Ovary (tissue), 9 donors: Measurements from ENCODE around the gene UCKL1. TPM values are rescaled to one million over a fixed set of nuclear protein-coding genes. Genes with fewer than 3 reads are reported as not detected.

ENCODE experiments used
- DNase-seq, 5 donors: peaks; one replicate each; pipeline ENCODE4 v3.0.0-alpha.2; 2019 to 2020
- H3K27ac ChIP-seq, 2 donors: fragments of 200-600 bp; one replicate each; pipeline versions ENCODE4 v1.5.1 to v1.8.0; 2019 to 2022
- H3K27me3 ChIP-seq: fragments of 200-600 bp; one replicate; pipeline ENCODE4 v1.8.0; 2022
- H3K36me3 ChIP-seq: fragments of 200-600 bp; sonication (generic); one replicate; pipeline ENCODE4 v1.5.1; 2019
- H3K4me1 ChIP-seq: one replicate; pipeline ENCODE4 v1.8.1; 2013; ENCODE audit warnings: mild to moderate bottlenecking, moderate library complexity; ENCODE audit not compliant: insufficient read depth
- H3K4me3 ChIP-seq: fragments of 200-600 bp; sonication (generic); one replicate; pipeline ENCODE4 v1.5.1; 2017
- H3K9me3 ChIP-seq, 2 donors: fragments of 200-600 bp in 1 of 2; sonication (generic) in 1 of 2; one replicate each; pipeline versions ENCODE4 v1.5.1 to v1.8.1; 2013 to 2019; ENCODE audit warnings: mild to moderate bottlenecking in 1 of 2, moderate library complexity in 1 of 2
- CTCF ChIP-seq, 3 donors: fragments of 450-650 bp in 2 of 3; fragments of 200-600 bp in 1 of 3; IDR thresholded peaks; one replicate each; pipeline versions ENCODE4 v1.5.1 to v1.8.0; 2016 to 2022; ENCODE audit warnings: antibody characterized with exemption in 3 of 3, mild to moderate bottlenecking in 1 of 3
- EP300 ChIP-seq: sonication (generic); formaldehyde crosslinking; IDR thresholded peaks from one replicate; pipeline ENCODE4 v1.6.1; 2017; ENCODE audit warnings: antibody characterized with exemption
- POLR2A ChIP-seq: fragments of 450-650 bp; IDR thresholded peaks from one replicate; pipeline ENCODE4 v1.6.1; 2017; ENCODE audit warnings: antibody characterized with exemption, mild to moderate bottlenecking, moderate library complexity
- WGBS, 3 donors: extraction: QIAGEN DNeasy Blood & Tissue Kit in 1 of 3; methylation state at CpG; one replicate each; pipeline versions ENCODE4 v1.1.5 to v1.1.7; 2013 to 2017; 5-methylcytosine and 5-hydroxymethylcytosine counted together
- intact Hi-C, 4 donors: fragments of 100-400 bp; cut with DNase I; formaldehyde crosslinking; loops; one replicate each; pipeline versions ENCODE4 v1.11.0 to v1.15.1; 2022 to 2023
- polyA plus RNA-seq, 2 donors: library from polyadenylated mRNA; stranded (reverse); fragments of 200-250 nt in 1 of 2; fragments of 350-450 nt in 1 of 2; fragmentation: Illumina TruSeq in 1 of 2; extraction: RNeasy Lipid Tissue Mini Kit (QIAGEN cat#74804) in 1 of 2; gene quantifications; one replicate each; pipeline ENCODE4 v1.2.3, GENCODE V29; 2013 to 2014
- total RNA-seq, 7 donors: library from RNA; depleted of rRNA in 2 of 7; stranded (reverse); fragments of >200 nt in 2 of 7; fragmentation: NEBNext Ultra II Directional in 3 of 7; extraction: Animal tissue kit (Norgen Biotek cat#: 25700) in 3 of 7; gene quantifications; one replicate each; pipeline versions ENCODE4 v1.1.0 to v1.2.4, GENCODE V29; 2016 to 2023
- donor health status: DM: no; HTN: no; CAD: no; lungs with moderate emphysema.
- donor health status: DM: no; HTN: no; CAD: no.
- donor health status: Bipolar disorder and iron deficiency.
- donor health status: DM: yes; HTN: yes; CAD: no.
- donor health status: DM: no; HTN: no; CAD: no.
- donor health status: DM: yes; HTN: yes; CAD: no.

UCKL1 gene
- total and polyA plus RNA-seq, 9 donors: 6.6 to 58.6 (median 47.0) TPM

DNA sequence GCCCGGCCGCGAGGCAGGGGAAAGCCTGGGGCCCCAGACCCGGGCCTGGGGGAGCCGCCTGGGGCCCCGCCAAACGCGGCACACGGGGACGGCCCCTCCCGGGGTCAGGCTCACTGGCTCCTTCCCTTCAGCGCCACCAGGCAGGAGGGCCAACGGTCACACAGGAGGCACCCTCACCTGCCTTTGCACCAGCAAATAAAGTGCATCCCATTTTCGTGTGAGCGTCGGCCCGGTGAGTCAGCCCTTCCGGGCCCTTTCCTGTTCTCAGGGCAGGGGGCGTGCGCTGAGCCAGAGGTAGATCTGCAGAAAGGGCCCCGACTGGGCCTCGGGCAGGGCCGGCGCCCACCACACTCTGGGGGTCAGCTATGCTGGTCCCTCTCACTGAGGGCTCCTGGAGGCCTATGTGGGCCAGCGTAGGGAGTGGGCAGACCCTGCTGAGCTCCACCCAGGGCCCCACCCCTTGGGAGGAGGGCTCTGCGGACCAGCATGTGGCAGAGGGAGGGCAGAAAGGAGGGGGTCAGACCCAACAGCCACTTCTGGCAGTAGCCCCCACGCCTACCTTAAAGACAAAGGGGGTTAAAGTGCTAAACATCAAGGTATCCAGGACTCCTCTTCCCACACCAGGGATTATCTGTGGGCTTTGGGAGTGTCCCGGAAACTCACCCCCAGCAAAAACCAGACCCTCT lies 931 bp upstream of the UCKL1 start:
- no peak for TF ChIP-seq POLR2A
- TF ChIP-seq EP300: no peak
- TF ChIP-seq CTCF (IDR thresholded peaks at IDR 0.05): peak in 1 of 3 donors; percentile 27
- WGBS, 3 donors: 2 to 3% (median 3%) methylated on average over 18 to 28 of the region's 28 CpGs
- Histone ChIP-seq H3K9me3 (no peaks in the 10 kb centered on the region), H3K27me3 (no peaks in the 10 kb centered on the region), H3K4me3 (peak overlapping the region; percentile 58), H3K27ac (peak overlapping the region; percentile 0 to 1), H3K4me1 (peaks cover 26% of the 10 kb centered on the region), H3K36me3 (no peaks in the 10 kb centered on the region)
- intact Hi-C loops: no loop called here
- peak; percentile 63 to 80 (median 79) for DNase-seq

GRCh38 chr20:63956664-63957003 lies 418 bp upstream of the UCKL1 start:
- Histone ChIP-seq H3K9me3 (no peaks in the 10 kb centered on the region), H3K27ac (peak overlapping the region in 1 of 2 donors; percentile 1), H3K4me1 (peaks cover 31% of the 10 kb centered on the region), H3K36me3 (no peaks in the 10 kb centered on the region), H3K27me3 (no peaks in the 10 kb centered on the region), H3K4me3 (peak overlapping the region; percentile 58)
- TF ChIP-seq CTCF (IDR thresholded peaks at IDR 0.05) (no peak), POLR2A (no peak), EP300 (no peak)
- DNase-seq: no peak
- WGBS, 3 donors: 0 to 1% (median 1%) methylated on average over 15 of the region's 15 CpGs
- intact Hi-C loops: no loop called here

GRCh38 chr20:63955281-63955826 lies 862 bp downstream of the UCKL1 start:
- H3K4me1 ChIP-seq: peaks cover 37% of the 10 kb centered on the region
- H3K9me3 ChIP-seq: no peaks in the 10 kb centered on the region
- TF ChIP-seq CTCF (IDR thresholded peaks at IDR 0.05) (peak in 1 of 3 donors; percentile 7), EP300 (no peak), POLR2A (no peak)
- WGBS, 3 donors: 1% methylated on average over 13 to 31 of the region's 31 CpGs
- H3K4me3 ChIP-seq: peak overlapping the region; percentile 97
- H3K36me3 ChIP-seq: no peaks in the 10 kb centered on the region
- peak overlapping the region; percentile 85 to 95 for H3K27ac ChIP-seq
- intact Hi-C loops: no loop called here
- DNase-seq: peak in 1 of 5 donors; percentile 68
- H3K27me3 ChIP-seq: no peaks in the 10 kb centered on the region

GRCh38 chr20:63953764-63954429 lies 2.3 kb downstream of the UCKL1 start:
- Histone ChIP-seq H3K9me3 (no peaks in the 10 kb centered on the region), H3K27me3 (no peaks in the 10 kb centered on the region), H3K36me3 (no peaks in the 10 kb centered on the region), H3K27ac (no peak overlapping the region), H3K4me3 (no peak overlapping the region), H3K4me1 (peaks cover 45% of the 10 kb centered on the region)
- TF ChIP-seq POLR2A (no peak), CTCF (IDR thresholded peaks at IDR 0.05) (no peak), EP300 (no peak)
- intact Hi-C loops: no loop called here
- DNase-seq: peak in 1 of 5 donors; percentile 31
- WGBS, 3 donors: 55 to 68% (median 57%) methylated on average over 13 of the region's 13 CpGs
